H1 (cell line): ENCODE data around the gene CACNA2D3. TPM values are rescaled to one million over a fixed set of nuclear protein-coding genes. Genes with fewer than 3 reads are reported as not detected.

Experiments
- CTCF ChIA-PET: fragments of 300-600 bp; sonication (Branson Sonifier 250); formaldehyde crosslinking; loops from one replicate; lab custom pipeline; 2021; ENCODE audit not compliant: partially characterized antibody; lab: Charles Lee
- POLR2A ChIA-PET: fragments of 300-600 bp; sonication (Branson Sonifier 250); formaldehyde crosslinking; loops from one replicate; lab custom pipeline; 2021; ENCODE audit warnings: inconsistent platforms; ENCODE audit not compliant: partially characterized antibody; lab: Charles Lee
- DNase-seq, 2 experiments: peaks; one replicate each; pipeline versions ENCODE4 v3.0.0 to v3.0.0-alpha.2; 2010 to 2022; ENCODE audit warnings: low spot score in 2 of 2, low read depth in 1 of 2, mixed read lengths in 1 of 2
- FAIRE-seq: peaks from 2 replicates; lab custom pipeline; 2011; peaks lifted over from hg19 to GRCh38; lab: Jason Lieb, UNC
- H2AFZ ChIP-seq: 2 replicates; pipeline ENCODE4 v1.8.1; 2012; ENCODE audit warnings: low read length, inconsistent platforms
- H2AK5ac ChIP-seq: 2 replicates; pipeline ENCODE4 v1.6.1; 2013; ENCODE audit warnings: low read depth, low read length
- H2BK120ac ChIP-seq: replicated peaks from 2 replicates; pipeline ENCODE3; 2013; ENCODE audit warnings: low read depth, low read length, inconsistent platforms
- H2BK12ac ChIP-seq: 2 replicates; pipeline ENCODE4 v1.6.1; 2013; ENCODE audit warnings: low read depth, low read length
- H2BK15ac ChIP-seq: 2 replicates; pipeline ENCODE4 v1.6.1; 2013; ENCODE audit warnings: low read length
- H2BK20ac ChIP-seq: 2 replicates; pipeline ENCODE4 v1.6.1; 2013; ENCODE audit warnings: low read length
- H2BK5ac ChIP-seq: 2 replicates; pipeline ENCODE4 v1.6.1; 2013; ENCODE audit warnings: low read depth, low read length
- H3K14ac ChIP-seq: 2 replicates; pipeline ENCODE4 v1.6.1; 2013; ENCODE audit warnings: inconsistent platforms; ENCODE audit not compliant: insufficient read length
- H3K18ac ChIP-seq: 2 replicates; pipeline ENCODE4 v1.6.1; 2013; ENCODE audit warnings: low read length; ENCODE audit errors: extremely low read depth
- H3K23ac ChIP-seq: 2 replicates; pipeline ENCODE4 v1.6.1; 2013; ENCODE audit warnings: inconsistent platforms; ENCODE audit not compliant: insufficient read length
- H3K23me2 ChIP-seq: 2 replicates; pipeline ENCODE4 v1.6.1; 2013; ENCODE audit warnings: low read depth, low read length
- H3K27ac ChIP-seq: 2 replicates; pipeline ENCODE4 v1.6.1; 2011; ENCODE audit warnings: low read depth, low read length, inconsistent platforms
- H3K27me3 ChIP-seq, 4 experiments: replicated peaks in 1 of 4; 1 replicate in 1 of 4; 2 replicates in 3 of 4; pipeline versions ENCODE4 v1.6.1 to v1.8.1; 2011 to 2013; ENCODE audit warnings: low read length in 3 of 4, mild to moderate bottlenecking in 3 of 4, inconsistent platforms in 2 of 4, mixed read lengths in 2 of 4, moderate library complexity in 1 of 4; ENCODE audit not compliant: control insufficient read depth in 3 of 4, insufficient read depth in 3 of 4; ENCODE audit errors: extremely low read depth in 1 of 4
- H3K36me3 ChIP-seq, 4 experiments: 2 replicates each; pipeline versions ENCODE4 v1.6.1 to v1.8.1; 2011 to 2013; ENCODE audit warnings: mild to moderate bottlenecking in 4 of 4, low read length in 3 of 4, moderate library complexity in 2 of 4, control low read depth in 1 of 4, inconsistent platforms in 1 of 4; ENCODE audit not compliant: insufficient read depth in 4 of 4, control insufficient read depth in 2 of 4
- H3K4ac ChIP-seq: replicated peaks from 2 replicates; pipeline ENCODE3; 2013; ENCODE audit warnings: low read length, low read depth, mixed read lengths, inconsistent platforms; ENCODE audit not compliant: insufficient read length
- H3K4me1 ChIP-seq, 4 experiments: replicated peaks in 1 of 4; 1 replicate in 1 of 4; 2 replicates in 3 of 4; pipeline versions ENCODE4 v1.6.1 to v1.8.1; 2011 to 2013; ENCODE audit warnings: low read length in 3 of 4, inconsistent platforms in 2 of 4, mixed read lengths in 1 of 4; ENCODE audit not compliant: insufficient read depth in 4 of 4, control insufficient read depth in 3 of 4
- H3K4me2 ChIP-seq, 2 experiments: 2 replicates each; pipeline versions ENCODE4 v1.6.1 to v1.8.1; 2011 to 2013; ENCODE audit warnings: low read depth in 2 of 2, low read length in 2 of 2, control low read depth in 1 of 2, inconsistent platforms in 1 of 2, mild to moderate bottlenecking in 1 of 2; ENCODE audit not compliant: insufficient read depth in 1 of 2
- H3K4me3 ChIP-seq, 4 experiments: fragments of 200-600, 300-600 bp in 1 of 4; sonication (generic), shearing (Covaris generic), sonication (Bioruptor Twin) in 1 of 4; 2 replicates each; pipeline versions ENCODE4 v1.5.1 to v1.8.1; 2011 to 2016; ENCODE audit warnings: low read length in 4 of 4, low read depth in 3 of 4, control low read depth in 2 of 4, inconsistent platforms in 2 of 4, mild to moderate bottlenecking in 2 of 4, mixed read lengths in 1 of 4, moderate library complexity in 1 of 4; ENCODE audit not compliant: insufficient read depth in 2 of 4; ENCODE audit errors: extremely low read depth in 1 of 4
- H3K56ac ChIP-seq: replicated peaks from 2 replicates; pipeline ENCODE3; 2013; ENCODE audit warnings: low read depth, mild to moderate bottlenecking, mixed read lengths, low read length, inconsistent platforms; ENCODE audit not compliant: insufficient read length
- H3K79me1 ChIP-seq: 2 replicates; pipeline ENCODE4 v1.6.1; 2013; ENCODE audit warnings: low read depth, low read length, control low read depth
- H3K79me2 ChIP-seq, 2 experiments: 2 replicates each; pipeline versions ENCODE4 v1.6.1 to v1.8.1; 2012 to 2013; ENCODE audit warnings: low read length in 2 of 2, mild to moderate bottlenecking in 2 of 2, inconsistent platforms in 1 of 2; ENCODE audit not compliant: insufficient read depth in 2 of 2, control insufficient read depth in 1 of 2
- H3K9ac ChIP-seq, 4 experiments: replicated peaks in 1 of 4; 1 replicate in 1 of 4; 2 replicates in 3 of 4; pipeline versions ENCODE4 v1.6.1 to v1.8.1; 2011 to 2013; ENCODE audit warnings: low read depth in 3 of 4, low read length in 3 of 4, control low read depth in 2 of 4, mild to moderate bottlenecking in 2 of 4, moderate library complexity in 2 of 4, inconsistent platforms in 1 of 4; ENCODE audit errors: extremely low read depth in 1 of 4
- H3K9me3 ChIP-seq, 2 experiments: 2 replicates each; pipeline versions ENCODE4 v1.6.1 to v1.8.1; 2012 to 2013; ENCODE audit warnings: mild to moderate bottlenecking in 2 of 2, moderate library complexity in 2 of 2, control low read depth in 1 of 2, inconsistent platforms in 1 of 2, low read depth in 1 of 2, low read length in 1 of 2, mixed read lengths in 1 of 2; ENCODE audit not compliant: insufficient read depth in 2 of 2
- H4K20me1 ChIP-seq, 2 experiments: replicated peaks in 1 of 2; 2 replicates each; pipeline versions ENCODE3 to v1.8.1; 2011 to 2013; ENCODE audit warnings: inconsistent platforms in 2 of 2, low read length in 2 of 2, mild to moderate bottlenecking in 1 of 2; ENCODE audit not compliant: insufficient read depth in 2 of 2, control insufficient read depth in 1 of 2
- H4K5ac ChIP-seq: 2 replicates; pipeline ENCODE4 v1.6.1; 2013; ENCODE audit warnings: low read length, low read depth, mixed read lengths, inconsistent platforms; ENCODE audit not compliant: insufficient read length
- H4K8ac ChIP-seq: 2 replicates; pipeline ENCODE4 v1.8.0; 2013; ENCODE audit warnings: mild to moderate bottlenecking, moderate library complexity, low read length, inconsistent platforms; ENCODE audit not compliant: insufficient read depth; ENCODE audit errors: extremely low read depth
- H4K91ac ChIP-seq: replicated peaks from 2 replicates; pipeline ENCODE3; 2013; ENCODE audit warnings: low read length, mixed read lengths, inconsistent platforms; ENCODE audit not compliant: insufficient read length
- CBX5 ChIP-seq: fragments of 300-800, 300-1000 bp; sonication (generic); IDR thresholded peaks from 2 replicates; pipeline ENCODE4 v1.7.1; 2016; ENCODE audit warnings: antibody characterized with exemption, low read length, low read depth
- CHD2 ChIP-seq: IDR thresholded peaks from 2 replicates; pipeline ENCODE4 v1.6.1; 2012; ENCODE audit warnings: low read length, improper control_type of control experiment
- CTBP2 ChIP-seq: IDR thresholded peaks from 2 replicates; pipeline ENCODE4 v1.7.0; 2011; ENCODE audit warnings: borderline replicate concordance, mild to moderate bottlenecking, moderate library complexity, mixed read lengths, low read length; ENCODE audit not compliant: insufficient read depth, insufficient read length
- GTF2F1 ChIP-seq: IDR thresholded peaks from 2 replicates; pipeline ENCODE4 v1.6.1; 2012; ENCODE audit warnings: low read depth, low read length, improper control_type of control experiment, borderline replicate concordance
- KDM1A ChIP-seq: fragments of 200-600, 300-600 bp; sonication (generic); IDR thresholded peaks from 2 replicates; pipeline ENCODE4 v1.7.1; 2016; ENCODE audit warnings: mild to moderate bottlenecking, low read length, borderline replicate concordance
- NANOG ChIP-seq: IDR thresholded peaks from 2 replicates; pipeline ENCODE4 v1.6.1; 2011; ENCODE audit warnings: low read length, low read depth, mild to moderate bottlenecking, inconsistent platforms; ENCODE audit not compliant: insufficient read depth, poor library complexity, severe bottlenecking
- TAF7 ChIP-seq: optimal IDR thresholded peaks from 2 replicates; pipeline ENCODE3; 2011; ENCODE audit warnings: low read depth, mild to moderate bottlenecking, inconsistent platforms, low read length, moderate library complexity, borderline replicate concordance
- TCF12 ChIP-seq: IDR thresholded peaks from 2 replicates; pipeline ENCODE4 v1.6.1; 2011; ENCODE audit warnings: low read depth, mild to moderate bottlenecking, low read length
- polyA plus RNA-seq, 7 experiments: library from polyadenylated mRNA; depleted of rRNA in 3 of 7; stranded (reverse) in 5 of 7; unstranded in 2 of 7; fragments of >200 nt in 5 of 7; fragments of 200-250 nt in 2 of 7; gene quantifications; 1 replicate in 5 of 7; 2 replicates in 1 of 7; 4 replicates in 1 of 7; pipeline versions ENCODE4 v1.2.1 to v1.2.3, GENCODE V29; 2011 to 2013; ENCODE audit warnings: missing spikeins in 2 of 7, mixed read lengths in 2 of 7
- total RNA-seq: library from RNA; stranded (reverse); fragmentation: NEBNext Ultra II Directional; extraction: Animal tissue kit (Norgen Biotek cat#: 25700); gene quantifications from 2 replicates; pipeline ENCODE4 v1.2.1, GENCODE V29; 2021
- TF ChIP-seq, protein P1 (sequence below): IDR thresholded peaks from 2 replicates; pipeline ENCODE4 v1.6.1; 2012; ENCODE audit warnings: inconsistent platforms
- TF ChIP-seq, protein P2 (sequence below), 3 experiments: IDR thresholded peaks; 1 replicate in 2 of 3; 2 replicates in 1 of 3; pipeline versions ENCODE4 v1.5.1 to v1.6.1; 2011; ENCODE audit warnings: low read length in 3 of 3, mild to moderate bottlenecking in 3 of 3, inconsistent platforms in 2 of 3, low read depth in 1 of 3, moderate library complexity in 1 of 3; ENCODE audit not compliant: insufficient read depth in 1 of 3; ENCODE audit errors: control extremely low read depth in 1 of 3
- TF ChIP-seq, protein P3 (sequence below): IDR thresholded peaks from 2 replicates; pipeline ENCODE4 v1.6.1; 2011; ENCODE audit warnings: low read depth, mild to moderate bottlenecking, low read length; ENCODE audit not compliant: insufficient read depth

CACNA2D3 gene
- total and polyA plus RNA-seq, 2 of the 8 experiments (the other 6 are each of a cell fraction or from before 2014, with no cell fraction given): 1.5 to 1.8 TPM

DNA sequence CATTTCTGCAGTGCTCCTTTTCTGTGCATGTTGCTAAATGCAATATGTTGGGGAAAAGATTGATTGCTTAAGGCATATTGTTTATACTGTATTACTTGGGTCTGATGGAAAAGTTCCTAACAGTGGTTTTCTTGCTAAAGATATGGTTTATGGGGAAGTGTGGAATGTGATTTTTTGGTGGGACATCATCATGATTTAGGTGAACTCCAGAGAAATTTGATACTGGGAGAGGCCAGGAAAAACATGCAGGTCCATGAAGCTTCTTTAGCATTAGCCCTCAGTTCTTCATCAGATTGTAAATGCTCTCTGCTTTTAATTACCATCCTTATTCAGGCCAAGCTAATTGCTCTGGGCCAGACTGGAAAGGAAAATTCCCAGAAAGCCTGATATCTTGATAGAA lies 658.0 kb downstream of the CACNA2D3 start:
- H2BK20ac ChIP-seq: no peak overlapping the region
- no peak for FAIRE-seq
- H3K4me3 ChIP-seq: no peak overlapping the region
- H3K4me2 ChIP-seq: no peak overlapping the region
- no peak overlapping the region for H3K9ac ChIP-seq
- H4K20me1 ChIP-seq: no peaks in the 10 kb centered on the region
- H4K5ac ChIP-seq: no peak overlapping the region
- no peaks in the 10 kb centered on the region for H3K79me2 ChIP-seq
- H4K8ac ChIP-seq: no peak overlapping the region
- no peaks in the 10 kb centered on the region for H3K9me3 ChIP-seq
- no peak overlapping the region for H2BK5ac ChIP-seq
- no peaks in the 10 kb centered on the region; the same call in 1 of the 2 replicates for H3K79me1 ChIP-seq
- no peak overlapping the region for H2AK5ac ChIP-seq
- H3K56ac ChIP-seq: no peak overlapping the region
- no peak overlapping the region for H3K27ac ChIP-seq
- no peak overlapping the region for H2BK120ac ChIP-seq
- H3K36me3 ChIP-seq: no peaks in the 10 kb centered on the region
- no peak overlapping the region for H3K4ac ChIP-seq
- H3K4me1 ChIP-seq: peaks cover 0 to 7% (median 0%) of the 10 kb centered on the region in 4 experiments; a peak in 2 of 7 replicates
- no peak overlapping the region for H2BK15ac ChIP-seq
- ChIA-PET POLR2A (no interaction called here), CTCF (interaction anchor here (1.4 to 2.8 kb wide), 3 partner anchors 9 to 36 kb away, joined by 3 to 13 read pairs (median 6); no protein-coding TSS in a partner anchor)
- H3K14ac ChIP-seq: no peak overlapping the region
- no peak overlapping the region for H3K18ac ChIP-seq
- H4K91ac ChIP-seq: no peak overlapping the region
- H3K23ac ChIP-seq: no peak overlapping the region
- DNase-seq: no peak
- H3K23me2 ChIP-seq: no peaks in the 10 kb centered on the region
- H2AFZ ChIP-seq: no peak overlapping the region
- no peak overlapping the region for H2BK12ac ChIP-seq
- no peak for TF ChIP-seq CHD2
- no peak for TF ChIP-seq NANOG
- TF ChIP-seq, protein P1, sequence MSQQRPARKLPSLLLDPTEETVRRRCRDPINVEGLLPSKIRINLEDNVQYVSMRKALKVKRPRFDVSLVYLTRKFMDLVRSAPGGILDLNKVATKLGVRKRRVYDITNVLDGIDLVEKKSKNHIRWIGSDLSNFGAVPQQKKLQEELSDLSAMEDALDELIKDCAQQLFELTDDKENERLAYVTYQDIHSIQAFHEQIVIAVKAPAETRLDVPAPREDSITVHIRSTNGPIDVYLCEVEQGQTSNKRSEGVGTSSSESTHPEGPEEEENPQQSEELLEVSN: no peak
- no peak for TF ChIP-seq TCF12
- no peak for TF ChIP-seq GTF2F1
- TF ChIP-seq, protein P2, sequence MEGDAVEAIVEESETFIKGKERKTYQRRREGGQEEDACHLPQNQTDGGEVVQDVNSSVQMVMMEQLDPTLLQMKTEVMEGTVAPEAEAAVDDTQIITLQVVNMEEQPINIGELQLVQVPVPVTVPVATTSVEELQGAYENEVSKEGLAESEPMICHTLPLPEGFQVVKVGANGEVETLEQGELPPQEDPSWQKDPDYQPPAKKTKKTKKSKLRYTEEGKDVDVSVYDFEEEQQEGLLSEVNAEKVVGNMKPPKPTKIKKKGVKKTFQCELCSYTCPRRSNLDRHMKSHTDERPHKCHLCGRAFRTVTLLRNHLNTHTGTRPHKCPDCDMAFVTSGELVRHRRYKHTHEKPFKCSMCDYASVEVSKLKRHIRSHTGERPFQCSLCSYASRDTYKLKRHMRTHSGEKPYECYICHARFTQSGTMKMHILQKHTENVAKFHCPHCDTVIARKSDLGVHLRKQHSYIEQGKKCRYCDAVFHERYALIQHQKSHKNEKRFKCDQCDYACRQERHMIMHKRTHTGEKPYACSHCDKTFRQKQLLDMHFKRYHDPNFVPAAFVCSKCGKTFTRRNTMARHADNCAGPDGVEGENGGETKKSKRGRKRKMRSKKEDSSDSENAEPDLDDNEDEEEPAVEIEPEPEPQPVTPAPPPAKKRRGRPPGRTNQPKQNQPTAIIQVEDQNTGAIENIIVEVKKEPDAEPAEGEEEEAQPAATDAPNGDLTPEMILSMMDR (IDR thresholded peaks at IDR 0.05; ENCODE audit: control extremely low read depth in 1 of 3, insufficient read depth in 1 of 3, low read depth in 1 of 3, low read length in 3 of 3): no peak
- no peak for TF ChIP-seq CBX5
- no peak for TF ChIP-seq CTBP2
- no peak for TF ChIP-seq TAF7
- TF ChIP-seq, protein P3, sequence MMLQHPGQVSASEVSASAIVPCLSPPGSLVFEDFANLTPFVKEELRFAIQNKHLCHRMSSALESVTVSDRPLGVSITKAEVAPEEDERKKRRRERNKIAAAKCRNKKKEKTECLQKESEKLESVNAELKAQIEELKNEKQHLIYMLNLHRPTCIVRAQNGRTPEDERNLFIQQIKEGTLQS: no peak
- no peak for TF ChIP-seq KDM1A
- H3K27me3 ChIP-seq: no peaks in the 10 kb centered on the region
